Measurements from ENCODE around the gene CRB2.
"Not testable (repeated sequence)": the region's sequence is repeated elsewhere in the genome, so short reads cannot be mapped to it uniquely, and the experiment has no call there.

CRB2 gene

GRCh38 chr9:123395276-123395688, 39.3 kb downstream of the CRB2 start:
- Histone ChIP-seq H3K36me3 (replicated peaks) (no peaks in the 10 kb centered on the region), H3K27me3 (ENCODE audit: low read depth) (no peaks in the 10 kb centered on the region), H3K9me3 (no peaks in the 10 kb centered on the region), H3K4me1 (no peaks in the 10 kb centered on the region), H3K4me3 (no peak overlapping the region)
- in situ Hi-C loops (cut with MboI; ENCODE audit: low sequenced_read_pairs): no loop called here
- DNase-seq (ENCODE audit: low spot score in 2 of 2): no peak

GRCh38 chr9:123395689-123396511, 39.9 kb downstream of the CRB2 start:
- Histone ChIP-seq H3K27me3 (ENCODE audit: low read depth) (no peaks in the 10 kb centered on the region), H3K4me3 (no peak overlapping the region), H3K4me1 (no peaks in the 10 kb centered on the region), H3K9me3 (no peaks in the 10 kb centered on the region), H3K36me3 (replicated peaks) (no peaks in the 10 kb centered on the region)
- in situ Hi-C loops (cut with MboI; ENCODE audit: low sequenced_read_pairs): no loop called here
- no peak for DNase-seq (ENCODE audit: low spot score in 2 of 2)

GRCh38 chr9:123397975-123398374, 42.0 kb downstream of the CRB2 start:
- Histone ChIP-seq H3K27me3 (ENCODE audit: low read depth) (no peaks in the 10 kb centered on the region), H3K36me3 (replicated peaks) (no peaks in the 10 kb centered on the region), H3K9me3 (no peaks in the 10 kb centered on the region), H3K4me1 (no peaks in the 10 kb centered on the region), H3K4me3 (no peak overlapping the region)
- DNase-seq (ENCODE audit: low spot score in 2 of 2): no peak
- in situ Hi-C loops (cut with MboI; ENCODE audit: low sequenced_read_pairs): no loop called here

GRCh38 chr9:123398938-123399337, 42.9 kb downstream of the CRB2 start:
- in situ Hi-C loops (cut with MboI; ENCODE audit: low sequenced_read_pairs); H3K36me3 ChIP-seq (replicated peaks); H3K27me3 ChIP-seq (ENCODE audit: low read depth); H3K4me3 ChIP-seq; H3K9me3 ChIP-seq; H3K4me1 ChIP-seq; DNase-seq (ENCODE audit: low spot score in 2 of 2): not testable (repeated sequence)

GRCh38 chr9:123399803-123400378, 43.9 kb downstream of the CRB2 start:
- Histone ChIP-seq H3K27me3 (ENCODE audit: low read depth) (no peaks in the 10 kb centered on the region), H3K4me3 (no peak overlapping the region), H3K9me3 (no peaks in the 10 kb centered on the region), H3K36me3 (replicated peaks) (no peaks in the 10 kb centered on the region), H3K4me1 (no peaks in the 10 kb centered on the region)
- in situ Hi-C loops (cut with MboI; ENCODE audit: low sequenced_read_pairs): loop anchor here (10.0 kb wide), 1 partner anchor 645 kb away; no protein-coding TSS in a partner anchor
- DNase-seq (ENCODE audit: low spot score in 2 of 2): peak; percentile 21 to 81

GRCh38 chr9:123400926-123401503, 45.0 kb downstream of the CRB2 start:
- in situ Hi-C loops (cut with MboI; ENCODE audit: low sequenced_read_pairs): loop anchor here (10.0 kb wide), 1 partner anchor 644 kb away; no protein-coding TSS in a partner anchor
- DNase-seq (ENCODE audit: low spot score in 2 of 2): no peak
- no peaks in the 10 kb centered on the region for H3K9me3 ChIP-seq
- no peaks in the 10 kb centered on the region for H3K4me1 ChIP-seq
- no peak overlapping the region for H3K4me3 ChIP-seq
- H3K36me3 ChIP-seq (replicated peaks): no peaks in the 10 kb centered on the region
- no peaks in the 10 kb centered on the region for H3K27me3 ChIP-seq (ENCODE audit: low read depth)

GRCh38 chr9:123401879-123402513, 46.0 kb downstream of the CRB2 start:
- Histone ChIP-seq H3K4me1 (peaks cover 7% of the 10 kb centered on the region), H3K9me3 (no peaks in the 10 kb centered on the region), H3K4me3 (no peak overlapping the region), H3K36me3 (replicated peaks) (no peaks in the 10 kb centered on the region), H3K27me3 (ENCODE audit: low read depth) (no peaks in the 10 kb centered on the region)
- in situ Hi-C loops (cut with MboI; ENCODE audit: low sequenced_read_pairs): loop anchor here (10.0 kb wide), 1 partner anchor 643 kb away; no protein-coding TSS in a partner anchor
- peak; percentile 38 to 59 for DNase-seq (ENCODE audit: low spot score in 2 of 2)

GRCh38 chr9:123402981-123403509, 47.0 kb downstream of the CRB2 start:
- in situ Hi-C loops (cut with MboI; ENCODE audit: low sequenced_read_pairs): loop anchor here (10.0 kb wide), 1 partner anchor 642 kb away; no protein-coding TSS in a partner anchor
- Histone ChIP-seq H3K36me3 (replicated peaks) (no peaks in the 10 kb centered on the region), H3K9me3 (no peaks in the 10 kb centered on the region), H3K27me3 (ENCODE audit: low read depth) (no peaks in the 10 kb centered on the region), H3K4me1 (peaks cover 7% of the 10 kb centered on the region), H3K4me3 (no peak overlapping the region)
- no peak for DNase-seq (ENCODE audit: low spot score in 2 of 2)

GRCh38 chr9:123406016-123406415, 50.0 kb downstream of the CRB2 start:
- in situ Hi-C loops (cut with MboI; ENCODE audit: low sequenced_read_pairs): loop anchor here (10.0 kb wide), 1 partner anchor 639 kb away; no protein-coding TSS in a partner anchor
- H3K9me3 ChIP-seq: no peaks in the 10 kb centered on the region
- DNase-seq (ENCODE audit: low spot score in 2 of 2): no peak
- H3K4me3 ChIP-seq: no peak overlapping the region
- no peaks in the 10 kb centered on the region for H3K36me3 ChIP-seq (replicated peaks)
- H3K4me1 ChIP-seq: peaks cover 7% of the 10 kb centered on the region
- no peaks in the 10 kb centered on the region for H3K27me3 ChIP-seq (ENCODE audit: low read depth)

- Histone ChIP-seq H3K4me3 (no peak overlapping the region), H3K9me3 (no peaks in the 10 kb centered on the region), H3K36me3 (replicated peaks) (no peaks in the 10 kb centered on the region), H3K4me1 (peaks cover 7% of the 10 kb centered on the region), H3K27me3 (ENCODE audit: low read depth) (no peaks in the 10 kb centered on the region)
- DNase-seq (ENCODE audit: low spot score in 2 of 2): peak; percentile 19 to 31
- in situ Hi-C loops (cut with MboI; ENCODE audit: low sequenced_read_pairs): loop anchor here (10.0 kb wide), 1 partner anchor 638 kb away; no protein-coding TSS in a partner anchor
Observed at GRCh38 chr9:123406691-123407216, 50.8 kb downstream of the CRB2 start.

- DNase-seq (ENCODE audit: low spot score in 2 of 2): no peak
- Histone ChIP-seq H3K4me3 (no peak overlapping the region), H3K4me1 (peaks cover 7% of the 10 kb centered on the region), H3K27me3 (ENCODE audit: low read depth) (no peaks in the 10 kb centered on the region), H3K36me3 (replicated peaks) (no peaks in the 10 kb centered on the region), H3K9me3 (no peaks in the 10 kb centered on the region)
- in situ Hi-C loops (cut with MboI; ENCODE audit: low sequenced_read_pairs): loop anchor here (10.0 kb wide), 1 partner anchor 637 kb away; no protein-coding TSS in a partner anchor
Observed at GRCh38 chr9:123407217-123407851, 51.3 kb downstream of the CRB2 start.

- Histone ChIP-seq H3K9me3 (no peaks in the 10 kb centered on the region), H3K27me3 (ENCODE audit: low read depth) (no peaks in the 10 kb centered on the region), H3K36me3 (replicated peaks) (no peaks in the 10 kb centered on the region), H3K4me3 (no peak overlapping the region), H3K4me1 (peaks cover 7% of the 10 kb centered on the region)
- no peak for DNase-seq (ENCODE audit: low spot score in 2 of 2)
- in situ Hi-C loops (cut with MboI; ENCODE audit: low sequenced_read_pairs): loop anchor here (10.0 kb wide), 1 partner anchor 636 kb away; no protein-coding TSS in a partner anchor
Observed at GRCh38 chr9:123408313-123409262, 52.6 kb downstream of the CRB2 start.

Data from HAP-1 (cell line).